Progenitor cell of endocrine pancreas (in vitro differentiated cells): ENCODE results near the gene STOML1. TPM values are rescaled to one million over a fixed set of nuclear protein-coding genes. Genes with fewer than 3 reads are reported as not detected.

Source experiments
- DNase-seq: peaks from one replicate; pipeline ENCODE4 v3.0.0; 2021; ENCODE audit warnings: low spot score; ENCODE audit not compliant: unreplicated experiment
- H3K27ac Mint-ChIP-seq: 2 replicates; pipeline ENCODE4 v1.8.0; 2021; ENCODE audit warnings: mild to moderate bottlenecking, moderate library complexity, mixed read lengths
- H3K27me3 Mint-ChIP-seq: 2 replicates; pipeline ENCODE4 v1.8.0; 2021; ENCODE audit warnings: mixed read lengths
- H3K36me3 Mint-ChIP-seq: 2 replicates; pipeline ENCODE4 v1.8.0; 2022; ENCODE audit warnings: mixed read lengths; ENCODE audit not compliant: insufficient read depth
- H3K4me1 Mint-ChIP-seq: 2 replicates; pipeline ENCODE4 v1.8.0; 2021; ENCODE audit warnings: low read depth, mixed read lengths
- H3K4me3 Mint-ChIP-seq: 2 replicates; pipeline ENCODE4 v1.8.0; 2021; ENCODE audit warnings: low read depth, mild to moderate bottlenecking, moderate library complexity, mixed read lengths
- H3K9me3 Mint-ChIP-seq: 2 replicates; pipeline ENCODE4 v1.8.0; 2021; ENCODE audit warnings: low read depth, mixed read lengths
- CTCF ChIP-seq: fragments of 200-600 bp; sonication (generic); IDR thresholded peaks from one replicate; pipeline ENCODE4 v1.5.0; 2021; ENCODE audit warnings: antibody characterized with exemption, mild to moderate bottlenecking; ENCODE audit not compliant: unreplicated experiment
- total RNA-seq: library from RNA; stranded (reverse); gene quantifications from 2 replicates; pipeline ENCODE4 v1.2.1, GENCODE V29; 2021

The STOML1 gene
- total RNA-seq, 1 donor from 2014 or later, result 8.0 TPM

GRCh38 chr15:73948982-73949381, 43.1 kb downstream of the STOML1 start:
- no peaks in the 10 kb centered on the region for H3K36me3 Mint-ChIP-seq
- no peaks in the 10 kb centered on the region for H3K27me3 Mint-ChIP-seq
- no peak for DNase-seq
- TF ChIP-seq CTCF, result no peak
- H3K9me3 Mint-ChIP-seq, result no peaks in the 10 kb centered on the region
- peaks cover 1% of the 10 kb centered on the region for H3K4me1 Mint-ChIP-seq
- H3K4me3 Mint-ChIP-seq, result no peak overlapping the region
- H3K27ac Mint-ChIP-seq, result no peak overlapping the region

- Mint-ChIP-seq H3K4me3 (no peak overlapping the region), H3K27ac (no peak overlapping the region), H3K4me1 (peaks cover 5% of the 10 kb centered on the region), H3K9me3 (no peaks in the 10 kb centered on the region), H3K36me3 (no peaks in the 10 kb centered on the region), H3K27me3 (no peaks in the 10 kb centered on the region)
- no peak for TF ChIP-seq CTCF
- no peak for DNase-seq
These were observed 43.7 kb downstream of the STOML1 start for GRCh38 chr15:73948396-73948795.

GRCh38 chr15:73947651-73948050, 44.4 kb downstream of the STOML1 start:
- H3K4me3 Mint-ChIP-seq, result no peak overlapping the region
- H3K36me3 Mint-ChIP-seq, result no peaks in the 10 kb centered on the region
- DNase-seq, result no peak
- H3K4me1 Mint-ChIP-seq, result peaks cover 5% of the 10 kb centered on the region
- TF ChIP-seq CTCF, result no peak
- H3K27me3 Mint-ChIP-seq, result no peaks in the 10 kb centered on the region
- no peak overlapping the region for H3K27ac Mint-ChIP-seq
- H3K9me3 Mint-ChIP-seq, result no peaks in the 10 kb centered on the region

- Mint-ChIP-seq H3K27ac (no peak overlapping the region), H3K4me1 (peaks cover 5% of the 10 kb centered on the region)
These were observed 45.2 kb downstream of the STOML1 start for GRCh38 chr15:73946795-73947370.

GRCh38 chr15:73946046-73946721, 45.9 kb downstream of the STOML1 start:
- no peaks in the 10 kb centered on the region for H3K27me3 Mint-ChIP-seq
- no peaks in the 10 kb centered on the region for H3K36me3 Mint-ChIP-seq
- no peaks in the 10 kb centered on the region for H3K9me3 Mint-ChIP-seq
- H3K27ac Mint-ChIP-seq, result no peak overlapping the region
- no peak for TF ChIP-seq CTCF
- no peak overlapping the region for H3K4me3 Mint-ChIP-seq
- H3K4me1 Mint-ChIP-seq, result peaks cover 4% of the 10 kb centered on the region
- no peak for DNase-seq

More at GRCh38 chr15:73946795-73947370, 45.2 kb downstream of the STOML1 start:
- no peak for TF ChIP-seq CTCF
- Mint-ChIP-seq H3K4me3 (no peak overlapping the region), H3K9me3 (no peaks in the 10 kb centered on the region), H3K27me3 (no peaks in the 10 kb centered on the region), H3K36me3 (no peaks in the 10 kb centered on the region)
- DNase-seq, result no peak
